Measurements from ENCODE around the gene MSRB1. TPM values are rescaled to one million over a fixed set of nuclear protein-coding genes. Genes with fewer than 3 reads are reported as not detected.
"Not testable (repeated sequence)": the region's sequence is repeated elsewhere in the genome, so short reads cannot be mapped to it uniquely, and the experiment has no call there.

Gene MSRB1
- total RNA-seq, 2 donors from 2014 or later: 13.7 to 21.9 TPM

- peaks cover 26% of the 10 kb centered on the region for H3K36me3 ChIP-seq
- peak within 1 kb of the TSS; percentile 81 to 88 for H3K4me3 ChIP-seq
- DNase-seq (ENCODE audit: low spot score): peak; percentile 94
- H3K27me3 ChIP-seq: no peaks in the 10 kb centered on the region
- H3K27ac ChIP-seq: peak within 1 kb of the TSS; percentile 82 to 85
- H3K9me3 ChIP-seq: no peaks in the 10 kb centered on the region
- peaks cover 0 to 42% of the 10 kb centered on the region in 2 donors for H3K4me1 ChIP-seq
- TF ChIP-seq, protein P1, sequence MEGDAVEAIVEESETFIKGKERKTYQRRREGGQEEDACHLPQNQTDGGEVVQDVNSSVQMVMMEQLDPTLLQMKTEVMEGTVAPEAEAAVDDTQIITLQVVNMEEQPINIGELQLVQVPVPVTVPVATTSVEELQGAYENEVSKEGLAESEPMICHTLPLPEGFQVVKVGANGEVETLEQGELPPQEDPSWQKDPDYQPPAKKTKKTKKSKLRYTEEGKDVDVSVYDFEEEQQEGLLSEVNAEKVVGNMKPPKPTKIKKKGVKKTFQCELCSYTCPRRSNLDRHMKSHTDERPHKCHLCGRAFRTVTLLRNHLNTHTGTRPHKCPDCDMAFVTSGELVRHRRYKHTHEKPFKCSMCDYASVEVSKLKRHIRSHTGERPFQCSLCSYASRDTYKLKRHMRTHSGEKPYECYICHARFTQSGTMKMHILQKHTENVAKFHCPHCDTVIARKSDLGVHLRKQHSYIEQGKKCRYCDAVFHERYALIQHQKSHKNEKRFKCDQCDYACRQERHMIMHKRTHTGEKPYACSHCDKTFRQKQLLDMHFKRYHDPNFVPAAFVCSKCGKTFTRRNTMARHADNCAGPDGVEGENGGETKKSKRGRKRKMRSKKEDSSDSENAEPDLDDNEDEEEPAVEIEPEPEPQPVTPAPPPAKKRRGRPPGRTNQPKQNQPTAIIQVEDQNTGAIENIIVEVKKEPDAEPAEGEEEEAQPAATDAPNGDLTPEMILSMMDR (IDR thresholded peaks at IDR 0.05): peak; percentile 63 to 85
Observed at GRCh38 chr16:1959269-1960039, 16.5 kb upstream of the MSRB1 start, which contains the start of gene NDUFB10. TSS of gene NDUFB10 (plus strand) at chr16:1959538. CDS start at chr16:1959625, 87 bp downstream.

DNA sequence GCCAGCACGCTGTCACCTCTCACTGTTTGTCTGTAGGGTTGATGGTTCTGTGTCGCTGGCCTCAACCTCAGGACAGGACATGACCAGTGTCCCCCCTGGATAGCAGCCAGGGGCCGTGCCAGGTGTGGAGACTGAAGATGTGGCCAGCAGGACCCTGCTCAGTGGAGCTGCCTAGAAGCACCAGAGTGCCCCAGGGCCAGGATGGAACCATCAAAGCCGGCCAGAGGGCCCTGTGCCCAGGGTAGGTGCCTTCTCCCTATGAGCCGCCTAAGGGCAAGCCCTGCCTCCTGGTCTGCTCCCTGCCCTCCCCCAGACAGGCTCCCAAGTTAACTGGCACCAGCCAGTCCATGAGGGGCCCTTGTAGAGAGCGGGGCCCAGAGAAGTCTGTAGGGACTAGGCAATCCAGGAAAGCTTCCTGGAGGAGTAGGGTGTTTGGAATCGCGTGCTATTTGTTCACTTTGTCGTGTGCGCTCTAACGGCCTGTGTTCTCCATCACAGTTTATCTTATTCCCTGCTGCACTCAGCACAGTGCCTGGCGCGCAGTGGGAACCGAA lies 15.8 kb upstream of the MSRB1 start:
- no peaks in the 10 kb centered on the region for H3K27me3 ChIP-seq
- H3K9me3 ChIP-seq: no peaks in the 10 kb centered on the region
- H3K4me1 ChIP-seq: peaks cover 0 to 39% of the 10 kb centered on the region in 2 donors
- H3K36me3 ChIP-seq: peaks cover 25% of the 10 kb centered on the region
- TF ChIP-seq, protein P1 (IDR thresholded peaks at IDR 0.05): no peak
- H3K4me3 ChIP-seq: peak overlapping the region; percentile 81 to 88
- H3K27ac ChIP-seq: peak overlapping the region; percentile 82 to 85
- no peak for DNase-seq (ENCODE audit: low spot score)

- not testable (repeated sequence) for H3K27me3 ChIP-seq; DNase-seq (ENCODE audit: low spot score); H3K9me3 ChIP-seq; H3K4me3 ChIP-seq; H3K27ac ChIP-seq
- Histone ChIP-seq H3K4me1 (peaks cover 0 to 33% of the 10 kb centered on the region in 2 donors), H3K36me3 (peaks cover 19% of the 10 kb centered on the region)
Observed at GRCh38 chr16:1958143-1958491, 15.1 kb upstream of the MSRB1 start.

- H3K4me1 ChIP-seq: peaks cover 0 to 33% of the 10 kb centered on the region in 2 donors
- H3K36me3 ChIP-seq: peaks cover 14% of the 10 kb centered on the region
- DNase-seq (ENCODE audit: low spot score); H3K4me3 ChIP-seq; H3K27me3 ChIP-seq; H3K27ac ChIP-seq; H3K9me3 ChIP-seq: not testable (repeated sequence)
Observed at GRCh38 chr16:1957434-1958142, 14.6 kb upstream of the MSRB1 start.

GRCh38 chr16:1953734-1954133 lies 10.7 kb upstream of the MSRB1 start:
- DNase-seq (ENCODE audit: low spot score): no peak
- Histone ChIP-seq H3K27ac (peak overlapping the region; percentile 74 to 84), H3K4me1 (peaks cover 0 to 20% of the 10 kb centered on the region in 2 donors), H3K36me3 (no peaks in the 10 kb centered on the region), H3K4me3 (peak overlapping the region; percentile 12 to 38), H3K9me3 (no peaks in the 10 kb centered on the region), H3K27me3 (no peaks in the 10 kb centered on the region)
- TF ChIP-seq, protein P1 (IDR thresholded peaks at IDR 0.05): no peak

- peaks cover 0 to 18% of the 10 kb centered on the region in 2 donors for H3K4me1 ChIP-seq
- H3K27me3 ChIP-seq: no peaks in the 10 kb centered on the region
- H3K4me3 ChIP-seq: no peak overlapping the region
- DNase-seq (ENCODE audit: low spot score): no peak
- H3K9me3 ChIP-seq: no peaks in the 10 kb centered on the region
- TF ChIP-seq, protein P1 (IDR thresholded peaks at IDR 0.05): no peak
- H3K27ac ChIP-seq: peak overlapping the region; percentile 67 to 80
- no peaks in the 10 kb centered on the region for H3K36me3 ChIP-seq
Observed at GRCh38 chr16:1950559-1950958, 7.6 kb upstream of the MSRB1 start.
